Fibroblast of upper back skin (primary cell): ENCODE data around the gene MRPL45.
"Not testable (repeated sequence)": the region's sequence is repeated elsewhere in the genome, so short reads cannot be mapped to it uniquely, and the experiment has no call there.

Experiments used
- DNase-seq: peaks from one replicate; pipeline ENCODE4 v3.0.0-alpha.2; 2013

The MRPL45 gene

GRCh38 chr17:38296834-38297517 is at the start of gene MRPL45:
TSS of gene MRPL45 (plus strand) at chr17:38297168. CDS start at chr17:38297184, 16 bp downstream.
- DNase-seq: peak; percentile 96

- not testable (repeated sequence) for DNase-seq
These were observed 43.8 kb upstream of the MRPL45 start for GRCh38 chr17:38253191-38253590.

- DNase-seq: not testable (repeated sequence)
These were observed 42.6 kb upstream of the MRPL45 start for GRCh38 chr17:38254357-38254756.

DNA sequence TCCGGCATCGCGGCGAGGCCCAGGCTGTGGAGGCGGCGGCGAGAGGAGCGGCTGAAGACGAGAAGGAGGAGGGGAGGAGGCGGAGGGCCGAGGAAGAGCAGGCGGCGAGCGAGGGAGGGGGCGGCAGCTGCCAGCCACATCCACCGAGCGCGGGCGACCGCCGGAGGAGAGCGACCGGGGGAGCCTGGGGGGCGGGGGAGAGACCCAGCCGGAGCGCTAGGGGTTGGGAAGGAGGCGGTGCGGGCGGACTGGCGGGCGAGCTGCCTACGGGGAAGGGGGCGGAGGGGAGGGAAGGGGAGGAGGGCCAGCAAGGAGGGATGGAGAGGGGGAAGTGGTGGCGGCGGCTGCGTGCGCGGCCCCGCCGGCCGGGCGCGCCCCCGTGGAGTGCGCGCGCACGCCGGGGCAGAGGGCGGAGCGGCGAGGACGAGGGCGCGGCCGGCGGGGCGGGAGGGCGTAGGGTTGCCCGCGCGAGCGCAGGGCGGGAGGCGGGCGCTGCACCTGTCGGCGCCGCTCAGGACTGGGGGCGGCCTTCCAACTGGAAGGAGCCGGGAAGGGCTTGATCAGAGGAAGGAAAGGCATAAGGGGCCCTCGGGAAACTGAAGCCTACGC is 39.9 kb upstream of the MRPL45 start:
- peak; percentile 80 for DNase-seq

- not testable (repeated sequence) for DNase-seq
These were observed 30.9 kb upstream of the MRPL45 start for GRCh38 chr17:38265974-38266506.

DNA sequence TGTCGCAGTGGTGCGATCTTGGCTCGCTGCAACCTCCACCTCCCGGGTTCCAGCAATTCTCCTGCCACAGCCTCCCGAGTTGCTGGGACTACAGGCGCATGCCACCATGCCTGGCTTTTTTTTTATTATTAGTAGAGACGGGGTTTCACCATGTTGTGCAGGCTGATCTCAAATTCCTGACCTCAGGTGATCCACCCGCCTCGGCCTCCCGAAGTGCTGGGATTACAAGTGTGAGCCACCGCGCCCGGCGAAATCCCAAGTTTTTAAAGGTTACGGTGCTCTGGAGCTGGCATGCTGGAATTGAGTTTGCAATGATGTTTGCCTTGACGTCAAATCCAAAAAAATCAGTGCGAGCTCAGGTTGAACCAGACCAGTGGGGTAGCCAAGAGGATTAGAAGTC is 30.4 kb upstream of the MRPL45 start:
- DNase-seq: not testable (repeated sequence)

- not testable (repeated sequence) for DNase-seq
These were observed 28.8 kb upstream of the MRPL45 start for GRCh38 chr17:38268138-38268537.

DNA sequence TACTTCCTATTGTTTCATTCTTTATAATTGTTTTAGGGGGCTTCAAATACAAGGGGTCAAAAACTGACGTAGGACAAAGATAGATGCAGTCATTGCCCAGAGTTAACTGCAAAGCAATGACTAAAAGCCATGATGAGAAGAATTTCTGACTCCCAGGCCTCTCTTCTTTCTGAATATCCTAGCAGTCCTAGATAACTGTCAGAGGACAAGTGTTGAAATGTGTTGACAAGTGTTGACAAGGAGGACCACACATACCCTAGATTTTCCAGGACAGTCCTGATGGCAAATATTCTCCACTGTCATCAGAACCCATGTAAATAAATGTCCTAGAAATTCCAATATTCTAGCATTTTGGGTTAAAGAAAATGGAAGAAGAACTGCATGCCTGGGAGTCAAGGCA is 27.9 kb upstream of the MRPL45 start:
- not testable (repeated sequence) for DNase-seq

GRCh38 chr17:38269552-38269951 is 27.4 kb upstream of the MRPL45 start:
- DNase-seq: not testable (repeated sequence)

GRCh38 chr17:38285994-38286393 is 11.0 kb upstream of the MRPL45 start:
- not testable (repeated sequence) for DNase-seq

GRCh38 chr17:38286501-38287091 is 10.4 kb upstream of the MRPL45 start:
- DNase-seq: peak; percentile 78

DNA sequence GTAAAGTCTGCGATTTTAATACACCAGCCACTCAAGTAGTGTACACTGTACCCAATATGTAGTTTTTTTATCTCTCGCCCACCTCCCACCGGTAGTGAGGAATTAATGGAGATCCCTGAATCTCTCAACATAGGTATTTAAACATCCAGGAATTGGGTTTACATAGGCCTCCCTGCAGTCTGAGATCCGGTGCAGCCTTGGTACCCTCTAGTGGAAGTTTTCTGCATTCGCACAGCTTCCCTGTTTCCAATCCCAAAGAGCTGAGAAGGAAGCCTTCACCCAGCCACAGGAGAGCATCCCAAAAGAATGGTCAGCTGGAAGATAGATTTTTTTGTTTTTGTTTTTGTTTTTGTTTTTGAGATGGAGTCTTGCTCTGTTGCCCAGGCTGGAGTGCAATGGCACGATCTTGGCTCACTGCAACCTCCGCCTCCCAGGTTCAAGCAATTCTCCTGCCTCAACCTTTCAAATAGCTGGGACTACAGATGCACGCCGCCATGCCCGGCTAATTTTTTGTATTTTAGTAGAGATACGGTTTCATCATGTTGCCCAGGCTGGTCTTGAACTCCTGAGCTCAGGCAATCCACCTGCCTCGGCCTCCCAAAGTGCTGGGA is 8.6 kb upstream of the MRPL45 start:
- peak; percentile 32 for DNase-seq

DNA sequence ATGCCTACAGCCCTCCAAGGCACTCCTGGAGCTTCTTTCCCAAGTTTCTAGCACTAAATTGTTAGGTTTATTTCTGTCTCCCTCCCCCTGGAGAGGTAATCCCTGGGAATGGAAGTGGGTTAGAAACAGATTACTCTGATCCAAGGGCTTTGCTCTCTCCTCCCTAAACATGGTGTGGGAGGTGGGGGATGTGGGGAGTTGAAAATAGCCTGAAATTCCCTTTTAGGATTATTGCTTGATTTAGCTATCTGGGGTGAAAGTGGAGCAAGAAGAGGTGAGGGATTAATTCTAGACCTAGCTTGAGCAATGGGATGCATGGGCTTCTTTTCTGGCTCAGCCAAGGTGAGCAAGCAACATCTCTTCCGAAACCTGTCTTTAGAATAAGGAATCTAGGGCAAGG is 7.2 kb upstream of the MRPL45 start:
- DNase-seq: not testable (repeated sequence)

DNA sequence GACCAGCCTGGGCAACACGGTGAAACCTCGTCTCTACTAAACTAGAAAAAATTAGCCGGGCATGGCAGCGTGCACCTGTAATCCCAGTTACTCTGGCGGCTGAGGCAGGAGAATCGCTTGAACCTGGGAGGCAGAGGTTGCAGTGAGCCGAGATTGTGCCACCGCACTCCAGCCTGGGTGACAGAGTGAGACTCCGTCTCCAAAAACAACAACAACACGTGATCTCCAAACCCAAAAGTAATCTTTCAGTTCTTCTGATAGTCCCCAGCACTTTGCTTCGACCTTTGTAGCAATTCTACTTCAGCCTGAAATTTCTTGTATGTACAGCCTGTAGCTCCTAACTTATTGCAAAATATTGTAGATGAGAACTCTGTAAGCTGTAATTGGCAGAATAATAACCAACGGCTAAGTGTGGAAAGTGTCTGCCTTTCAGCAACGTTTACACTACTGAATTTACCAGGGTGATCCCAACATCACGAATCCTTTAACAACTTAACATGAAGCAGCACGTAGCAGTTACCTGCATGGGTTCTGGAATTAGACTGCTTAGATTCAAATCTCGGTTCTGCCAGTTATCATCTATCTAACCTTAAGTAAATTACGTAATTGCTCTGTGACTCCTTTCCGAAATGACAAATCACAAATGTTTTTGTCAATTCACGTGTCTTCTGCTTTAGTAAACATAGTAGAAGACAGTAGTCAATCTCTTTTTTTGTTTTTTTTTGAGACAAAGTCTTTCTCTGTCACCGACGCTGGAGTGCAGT is 1.2 kb upstream of the MRPL45 start:
- not testable (repeated sequence) for DNase-seq

DNA sequence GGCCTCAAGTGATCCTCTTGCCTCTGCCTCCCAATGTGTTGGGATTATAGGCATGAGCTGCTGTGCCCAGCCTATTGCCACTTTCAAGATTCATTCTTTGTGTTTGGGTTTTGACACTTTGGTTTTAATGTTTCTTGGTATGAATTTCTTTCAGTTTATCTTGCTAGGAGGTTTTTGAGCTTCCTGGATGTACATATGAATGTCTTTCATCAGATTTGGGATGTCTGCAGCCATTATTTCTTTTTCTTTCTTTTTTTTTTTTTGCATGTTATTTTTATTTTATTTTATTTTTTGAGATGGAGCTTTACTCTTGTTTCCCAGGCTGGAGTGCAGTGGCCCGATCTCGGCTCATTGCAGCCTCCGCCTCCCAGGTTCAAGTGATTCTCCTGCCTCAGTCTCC is 18.5 kb downstream of the MRPL45 start:
- no peak for DNase-seq

DNA sequence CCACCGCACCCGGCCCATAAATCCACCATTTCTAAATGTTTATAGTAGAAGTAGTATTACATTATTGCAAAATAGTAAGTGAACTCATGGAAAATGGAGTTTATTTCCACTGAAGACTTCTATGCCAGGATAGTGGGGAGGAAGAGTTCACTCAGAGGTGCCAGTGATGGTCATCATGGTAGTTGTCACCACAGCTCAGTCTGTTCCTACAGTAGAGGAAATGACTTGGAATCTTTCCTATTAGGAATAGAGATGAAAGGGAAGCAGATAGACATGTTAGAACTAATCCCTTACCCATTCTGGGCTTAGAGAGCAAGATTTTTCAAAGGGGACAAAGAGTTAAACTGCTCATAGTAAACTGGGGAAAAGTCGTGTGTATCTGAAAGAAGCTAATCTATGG is 20.1 kb downstream of the MRPL45 start:
- no peak for DNase-seq

DNA sequence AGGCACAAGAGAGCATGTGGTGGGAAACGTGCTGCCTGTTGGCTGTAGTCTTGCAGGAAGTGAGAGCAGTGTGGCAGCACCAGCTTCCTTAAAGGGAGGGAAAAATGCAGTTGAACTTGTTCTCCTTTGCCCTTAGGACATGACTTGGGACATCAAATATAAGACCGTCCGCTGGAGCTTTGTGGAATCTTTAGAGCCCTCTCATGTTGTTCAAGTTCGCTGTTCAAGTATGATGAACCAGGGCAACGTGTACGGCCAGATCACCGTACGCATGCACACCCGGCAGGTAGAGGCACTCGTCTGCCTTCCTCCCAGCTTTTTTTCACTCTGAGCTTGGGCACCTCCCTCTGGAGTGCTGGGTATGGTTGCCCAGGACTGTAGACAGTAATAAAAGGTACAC is 23.5 kb downstream of the MRPL45 start:
- DNase-seq: no peak

- peak; percentile 37 for DNase-seq
These were observed 25.3 kb downstream of the MRPL45 start for GRCh38 chr17:38322156-38322779.

- DNase-seq: no peak
These were observed 25.9 kb downstream of the MRPL45 start for GRCh38 chr17:38322897-38323296.

- DNase-seq: no peak
These were observed 27.3 kb downstream of the MRPL45 start for GRCh38 chr17:38324141-38324697.

GRCh38 chr17:38324772-38325171 is 27.8 kb downstream of the MRPL45 start:
- DNase-seq: no peak
